WTC11 (cell line): Measurements from ENCODE around the gene DNAJB5. TPM values are rescaled to one million over a fixed set of nuclear protein-coding genes. Genes with fewer than 3 reads are reported as not detected.

Experiments
- ATAC-seq: fragments of 200-7000 bp; cut with Tn5 transposase; 2 replicates; pipeline ENCODE4 v1.10.0; 2021; ENCODE audit warnings: mild to moderate bottlenecking, moderate library complexity
- CTCF ChIA-PET: fragments of 300-600 bp; sonication (Branson Sonifier 250); formaldehyde crosslinking; loops from one replicate; lab custom pipeline; 2021; ENCODE audit warnings: antibody characterized with exemption; lab: Charles Lee
- POLR2A ChIA-PET: fragments of 350-600 bp; sonication (Branson Sonifier 250); formaldehyde crosslinking; loops from one replicate; lab custom pipeline; 2021; ENCODE audit warnings: antibody characterized with exemption; lab: Charles Lee
- DNase-seq: peaks from one replicate; pipeline ENCODE4 v3.0.0; 2021; ENCODE audit warnings: low spot score
- H3K27ac Mint-ChIP-seq: 2 replicates; pipeline ENCODE4 v1.8.0; 2021; ENCODE audit warnings: mixed read lengths
- H3K27me3 Mint-ChIP-seq: 2 replicates; pipeline ENCODE4 v1.8.0; 2021; ENCODE audit warnings: low read depth, mild to moderate bottlenecking, moderate library complexity, mixed read lengths
- H3K36me3 Mint-ChIP-seq: 2 replicates; pipeline ENCODE4 v1.8.0; 2021; ENCODE audit warnings: mixed read lengths
- H3K4me1 Mint-ChIP-seq: 2 replicates; pipeline ENCODE4 v1.8.0; 2022; ENCODE audit warnings: mixed read lengths
- H3K4me3 Mint-ChIP-seq: 2 replicates; pipeline ENCODE4 v1.8.0; 2021; ENCODE audit warnings: mild to moderate bottlenecking, moderate library complexity, mixed read lengths
- H3K9me3 Mint-ChIP-seq: 2 replicates; pipeline ENCODE4 v1.8.0; 2021; ENCODE audit warnings: mixed read lengths
- CBFB ChIP-seq: sonication (generic); formaldehyde crosslinking; IDR thresholded peaks from 2 replicates; pipeline ENCODE4 v1.8.1; 2022; ENCODE audit warnings: mild to moderate bottlenecking, low read depth, missing genetic modification reagents
- CREB1 ChIP-seq: sonication (generic); formaldehyde crosslinking; IDR thresholded peaks from 2 replicates; pipeline ENCODE4 v1.8.0; 2023; ENCODE audit warnings: mild to moderate bottlenecking, missing genetic modification reagents
- ELF4 ChIP-seq: sonication (generic); formaldehyde crosslinking; IDR thresholded peaks from 2 replicates; pipeline ENCODE4 v1.8.1; 2022; ENCODE audit warnings: low read depth, mild to moderate bottlenecking, moderate library complexity, missing genetic modification reagents
- ERG ChIP-seq: fragments of 250-450 bp; sonication (Bioruptor Pico); IDR thresholded peaks from 2 replicates; pipeline ENCODE4 v1.8.0; 2021; ENCODE audit warnings: mild to moderate bottlenecking
- HMGA2 ChIP-seq: fragments of 250-450 bp; sonication (Bioruptor Pico); IDR thresholded peaks from 2 replicates; pipeline ENCODE4 v1.4.0; 2021; ENCODE audit warnings: mild to moderate bottlenecking, moderate library complexity
- JAZF1 ChIP-seq: fragments of 250-450 bp; sonication (Bioruptor Pico); IDR thresholded peaks from 2 replicates; pipeline ENCODE4 v1.9.0; 2021; ENCODE audit warnings: moderate library complexity, mild to moderate bottlenecking, inconsistent platforms
- MYBL2 ChIP-seq: sonication (generic); formaldehyde crosslinking; IDR thresholded peaks from 2 replicates; pipeline ENCODE4 v1.8.1; 2023; ENCODE audit warnings: mild to moderate bottlenecking, moderate library complexity, missing genetic modification reagents
- NFATC4 ChIP-seq: fragments of 250-450 bp; sonication (Bioruptor Pico); IDR thresholded peaks from 2 replicates; pipeline ENCODE4 v1.9.0; 2021; ENCODE audit warnings: mild to moderate bottlenecking
- NFYB ChIP-seq: sonication (generic); formaldehyde crosslinking; conservative IDR thresholded peaks from 2 replicates; pipeline ENCODE4 v1.8.0; 2022; ENCODE audit warnings: low read depth, missing genetic modification reagents
- PRRX2 ChIP-seq: fragments of 250-450 bp; sonication (Bioruptor Pico); IDR thresholded peaks from 2 replicates; pipeline ENCODE4 v1.8.0; 2021; ENCODE audit warnings: mild to moderate bottlenecking
- RELA ChIP-seq: sonication (generic); formaldehyde crosslinking; IDR thresholded peaks from 2 replicates; pipeline ENCODE4 v1.8.1; 2022; ENCODE audit warnings: missing genetic modification reagents, mild to moderate bottlenecking, borderline replicate concordance
- SMAD4 ChIP-seq: sonication (generic); formaldehyde crosslinking; IDR thresholded peaks from 2 replicates; pipeline ENCODE4 v1.8.0; 2022; ENCODE audit warnings: mild to moderate bottlenecking, missing genetic modification reagents
- USF1 ChIP-seq: sonication (generic); formaldehyde crosslinking; IDR thresholded peaks from 2 replicates; pipeline ENCODE4 v1.8.0; 2022; ENCODE audit warnings: mild to moderate bottlenecking, missing genetic modification reagents
- ZBTB21 ChIP-seq: sonication (generic); formaldehyde crosslinking; IDR thresholded peaks from 2 replicates; pipeline ENCODE4 v1.8.1; 2023; ENCODE audit warnings: mild to moderate bottlenecking, missing genetic modification reagents, borderline replicate concordance
- ZNF263 ChIP-seq: sonication (generic); formaldehyde crosslinking; IDR thresholded peaks from 2 replicates; pipeline ENCODE4 v1.8.1; 2022; ENCODE audit warnings: low read depth, mild to moderate bottlenecking, moderate library complexity, missing genetic modification reagents
- ZNF396 ChIP-seq: fragments of 250-450 bp; sonication (Bioruptor Pico); IDR thresholded peaks from 2 replicates; pipeline ENCODE4 v1.8.0; 2021; ENCODE audit warnings: mild to moderate bottlenecking, moderate library complexity, borderline replicate concordance
- ZNF416 ChIP-seq: fragments of 250-450 bp; sonication (Bioruptor Pico); IDR thresholded peaks from 2 replicates; pipeline ENCODE4 v1.9.0; 2021; ENCODE audit warnings: mild to moderate bottlenecking, inconsistent platforms
- total RNA-seq: library from RNA; stranded (reverse); gene quantifications from 3 replicates; pipeline ENCODE4 v1.2.3, GENCODE V29; 2021
- TF ChIP-seq, protein P1 (sequence below): sonication (generic); formaldehyde crosslinking; IDR thresholded peaks from 2 replicates; pipeline ENCODE4 v1.8.1; 2023; ENCODE audit warnings: mild to moderate bottlenecking, missing genetic modification reagents
- TF ChIP-seq, protein P2 (sequence below): sonication (generic); formaldehyde crosslinking; IDR thresholded peaks from 2 replicates; pipeline ENCODE4 v1.8.1; 2023; ENCODE audit warnings: mild to moderate bottlenecking, moderate library complexity, missing genetic modification reagents
- TF ChIP-seq, protein P3 (sequence below): sonication (generic); formaldehyde crosslinking; IDR thresholded peaks from 2 replicates; pipeline ENCODE4 v1.8.1; 2023; ENCODE audit warnings: mild to moderate bottlenecking, missing genetic modification reagents, moderate library complexity
- TF ChIP-seq, protein P4 (sequence below): fragments of 250-450 bp; sonication (Bioruptor Pico); IDR thresholded peaks from 2 replicates; pipeline ENCODE4 v1.9.0; 2021; ENCODE audit warnings: mild to moderate bottlenecking, borderline replicate concordance

The DNAJB5 gene
- total RNA-seq, 1 experiment from 2014 or later: 30.0 TPM

DNA sequence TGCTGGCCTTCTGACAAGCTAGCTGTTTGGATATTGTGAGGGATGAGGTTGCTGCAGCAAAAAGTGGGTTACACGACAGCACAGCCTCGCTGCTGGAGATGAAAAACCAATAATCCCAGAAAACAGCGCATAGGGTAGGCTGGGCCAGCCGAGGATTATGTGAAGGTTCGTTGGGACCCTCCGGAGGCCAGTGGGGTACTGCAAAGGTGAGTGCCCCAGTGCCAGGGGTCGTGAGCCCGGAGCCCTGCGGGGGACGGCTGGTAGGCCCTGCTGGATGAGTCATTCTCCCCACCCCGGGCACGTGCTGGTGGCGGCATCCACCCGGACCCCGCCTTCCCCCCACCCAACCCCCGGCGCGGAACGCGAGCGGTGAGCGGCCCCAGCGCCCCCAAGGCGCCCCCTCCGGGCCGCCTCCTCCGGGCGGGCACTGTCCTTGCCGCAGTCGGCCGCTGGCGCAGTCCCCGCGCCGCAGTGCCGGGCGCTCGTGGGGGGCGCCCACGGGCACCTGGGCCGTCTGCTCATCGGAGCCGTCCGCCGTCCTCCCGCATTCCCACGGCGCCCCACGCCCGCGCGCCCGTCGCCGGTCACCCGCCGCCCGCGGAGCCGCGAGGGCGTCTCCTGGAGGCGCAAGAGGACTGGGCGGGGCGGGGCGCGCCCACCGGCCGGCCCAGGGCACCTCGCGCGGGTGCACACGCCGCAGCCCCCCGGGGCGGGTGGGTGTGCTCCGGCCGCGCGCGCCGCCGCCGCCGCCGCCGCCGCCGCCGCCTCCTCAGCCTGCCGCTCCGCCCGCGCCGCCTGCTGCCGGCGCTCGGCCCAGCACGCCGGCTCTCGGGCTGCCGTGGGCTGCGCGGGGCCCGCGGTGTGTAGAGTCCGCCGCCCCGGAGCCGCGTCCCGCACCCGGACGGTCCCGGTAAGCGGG, 31.8 kb upstream of the DNAJB5 start, which contains the start of gene PHF24 (continued):
- TF ChIP-seq HMGA2: no peak
- TF ChIP-seq CBFB: no peak
- TF ChIP-seq, protein P1, sequence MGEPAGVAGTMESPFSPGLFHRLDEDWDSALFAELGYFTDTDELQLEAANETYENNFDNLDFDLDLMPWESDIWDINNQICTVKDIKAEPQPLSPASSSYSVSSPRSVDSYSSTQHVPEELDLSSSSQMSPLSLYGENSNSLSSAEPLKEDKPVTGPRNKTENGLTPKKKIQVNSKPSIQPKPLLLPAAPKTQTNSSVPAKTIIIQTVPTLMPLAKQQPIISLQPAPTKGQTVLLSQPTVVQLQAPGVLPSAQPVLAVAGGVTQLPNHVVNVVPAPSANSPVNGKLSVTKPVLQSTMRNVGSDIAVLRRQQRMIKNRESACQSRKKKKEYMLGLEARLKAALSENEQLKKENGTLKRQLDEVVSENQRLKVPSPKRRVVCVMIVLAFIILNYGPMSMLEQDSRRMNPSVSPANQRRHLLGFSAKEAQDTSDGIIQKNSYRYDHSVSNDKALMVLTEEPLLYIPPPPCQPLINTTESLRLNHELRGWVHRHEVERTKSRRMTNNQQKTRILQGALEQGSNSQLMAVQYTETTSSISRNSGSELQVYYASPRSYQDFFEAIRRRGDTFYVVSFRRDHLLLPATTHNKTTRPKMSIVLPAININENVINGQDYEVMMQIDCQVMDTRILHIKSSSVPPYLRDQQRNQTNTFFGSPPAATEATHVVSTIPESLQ (CRISPR knock-in tag): no peak

DNA sequence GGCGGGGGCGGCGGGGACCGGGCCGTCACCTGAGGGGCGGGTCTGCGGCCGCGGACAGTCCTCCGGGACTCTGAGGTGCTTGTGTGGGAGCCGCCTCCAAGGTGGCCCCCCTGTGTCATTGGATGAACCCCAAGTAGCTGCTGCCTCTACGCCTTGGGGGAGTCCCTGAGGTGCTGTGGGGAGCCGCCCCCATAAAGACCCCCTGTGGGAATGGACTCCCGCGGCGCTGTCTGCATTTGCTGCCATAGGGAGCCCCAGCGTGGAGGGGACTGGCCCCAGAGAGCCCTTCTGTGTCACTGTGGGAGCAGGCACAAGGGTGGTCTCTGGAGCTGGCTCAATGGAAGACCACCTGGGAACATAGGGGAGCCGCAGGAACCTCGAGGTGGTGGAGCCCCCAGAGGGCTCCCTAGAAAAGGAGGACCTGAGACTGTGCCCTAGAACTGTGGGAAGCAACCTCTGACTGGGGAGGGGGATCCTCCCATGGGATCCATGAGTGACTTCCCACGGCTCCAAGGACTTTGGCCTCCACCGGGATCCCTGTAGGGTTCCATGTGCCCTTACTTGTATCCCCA, 31.0 kb upstream of the DNAJB5 start:
- Mint-ChIP-seq H3K36me3 (no peaks in the 10 kb centered on the region), H3K27me3 (peaks cover 62% of the 10 kb centered on the region), H3K9me3 (no peaks in the 10 kb centered on the region)
- ChIA-PET POLR2A (no interaction called here), CTCF (interaction anchor here (1.3 kb wide), 1 partner anchor 59 kb away, joined by 4 read pairs; no protein-coding TSS in a partner anchor)
- no peak for DNase-seq
- TF ChIP-seq USF1 (CRISPR knock-in tag): no peak
- TF ChIP-seq, protein P2, sequence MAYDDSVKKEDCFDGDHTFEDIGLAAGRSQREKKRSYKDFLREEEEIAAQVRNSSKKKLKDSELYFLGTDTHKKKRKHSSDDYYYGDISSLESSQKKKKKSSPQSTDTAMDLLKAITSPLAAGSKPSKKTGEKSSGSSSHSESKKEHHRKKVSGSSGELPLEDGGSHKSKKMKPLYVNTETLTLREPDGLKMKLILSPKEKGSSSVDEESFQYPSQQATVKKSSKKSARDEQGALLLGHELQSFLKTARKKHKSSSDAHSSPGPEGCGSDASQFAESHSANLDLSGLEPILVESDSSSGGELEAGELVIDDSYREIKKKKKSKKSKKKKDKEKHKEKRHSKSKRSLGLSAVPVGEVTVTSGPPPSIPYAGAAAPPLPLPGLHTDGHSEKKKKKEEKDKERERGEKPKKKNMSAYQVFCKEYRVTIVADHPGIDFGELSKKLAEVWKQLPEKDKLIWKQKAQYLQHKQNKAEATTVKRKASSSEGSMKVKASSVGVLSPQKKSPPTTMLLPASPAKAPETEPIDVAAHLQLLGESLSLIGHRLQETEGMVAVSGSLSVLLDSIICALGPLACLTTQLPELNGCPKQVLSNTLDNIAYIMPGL (CRISPR knock-in tag): no peak
- no peak for TF ChIP-seq ZBTB21
- TF ChIP-seq NFATC4 (CRISPR knock-in tag): no peak
- TF ChIP-seq RELA (CRISPR knock-in tag): no peak
- TF ChIP-seq ERG (CRISPR knock-in tag): no peak
- TF ChIP-seq NFYB: no peak
- no peak for TF ChIP-seq ELF4 (CRISPR knock-in tag)
- TF ChIP-seq, all 79 proteins: peak for 0
- no peak for ATAC-seq
- no peak overlapping the region for H3K27ac Mint-ChIP-seq
- peak overlapping the region; percentile 63 for H3K4me3 Mint-ChIP-seq
- H3K4me1 Mint-ChIP-seq: peaks cover 19% of the 10 kb centered on the region

GRCh38 chr9:34959461-34959860, 30.1 kb upstream of the DNAJB5 start:
- Mint-ChIP-seq H3K36me3 (no peaks in the 10 kb centered on the region), H3K27me3 (peaks cover 62% of the 10 kb centered on the region), H3K4me1 (peaks cover 19% of the 10 kb centered on the region), H3K27ac (no peak overlapping the region), H3K9me3 (no peaks in the 10 kb centered on the region), H3K4me3 (no peak overlapping the region)
- TF ChIP-seq ZNF263 (CRISPR knock-in tag) (no peak), PRRX2 (CRISPR knock-in tag) (no peak), ZNF416 (CRISPR knock-in tag) (no peak), ZBTB21 (no peak), ZNF396 (CRISPR knock-in tag) (no peak), MYBL2 (CRISPR knock-in tag) (no peak), JAZF1 (CRISPR knock-in tag) (no peak), SMAD4 (CRISPR knock-in tag) (no peak), CBFB (no peak), CREB1 (CRISPR knock-in tag) (no peak)
- TF ChIP-seq, protein P3, sequence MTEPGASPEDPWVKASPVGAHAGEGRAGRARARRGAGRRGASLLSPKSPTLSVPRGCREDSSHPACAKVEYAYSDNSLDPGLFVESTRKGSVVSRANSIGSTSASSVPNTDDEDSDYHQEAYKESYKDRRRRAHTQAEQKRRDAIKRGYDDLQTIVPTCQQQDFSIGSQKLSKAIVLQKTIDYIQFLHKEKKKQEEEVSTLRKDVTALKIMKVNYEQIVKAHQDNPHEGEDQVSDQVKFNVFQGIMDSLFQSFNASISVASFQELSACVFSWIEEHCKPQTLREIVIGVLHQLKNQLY (CRISPR knock-in tag): no peak
- TF ChIP-seq, protein P4, sequence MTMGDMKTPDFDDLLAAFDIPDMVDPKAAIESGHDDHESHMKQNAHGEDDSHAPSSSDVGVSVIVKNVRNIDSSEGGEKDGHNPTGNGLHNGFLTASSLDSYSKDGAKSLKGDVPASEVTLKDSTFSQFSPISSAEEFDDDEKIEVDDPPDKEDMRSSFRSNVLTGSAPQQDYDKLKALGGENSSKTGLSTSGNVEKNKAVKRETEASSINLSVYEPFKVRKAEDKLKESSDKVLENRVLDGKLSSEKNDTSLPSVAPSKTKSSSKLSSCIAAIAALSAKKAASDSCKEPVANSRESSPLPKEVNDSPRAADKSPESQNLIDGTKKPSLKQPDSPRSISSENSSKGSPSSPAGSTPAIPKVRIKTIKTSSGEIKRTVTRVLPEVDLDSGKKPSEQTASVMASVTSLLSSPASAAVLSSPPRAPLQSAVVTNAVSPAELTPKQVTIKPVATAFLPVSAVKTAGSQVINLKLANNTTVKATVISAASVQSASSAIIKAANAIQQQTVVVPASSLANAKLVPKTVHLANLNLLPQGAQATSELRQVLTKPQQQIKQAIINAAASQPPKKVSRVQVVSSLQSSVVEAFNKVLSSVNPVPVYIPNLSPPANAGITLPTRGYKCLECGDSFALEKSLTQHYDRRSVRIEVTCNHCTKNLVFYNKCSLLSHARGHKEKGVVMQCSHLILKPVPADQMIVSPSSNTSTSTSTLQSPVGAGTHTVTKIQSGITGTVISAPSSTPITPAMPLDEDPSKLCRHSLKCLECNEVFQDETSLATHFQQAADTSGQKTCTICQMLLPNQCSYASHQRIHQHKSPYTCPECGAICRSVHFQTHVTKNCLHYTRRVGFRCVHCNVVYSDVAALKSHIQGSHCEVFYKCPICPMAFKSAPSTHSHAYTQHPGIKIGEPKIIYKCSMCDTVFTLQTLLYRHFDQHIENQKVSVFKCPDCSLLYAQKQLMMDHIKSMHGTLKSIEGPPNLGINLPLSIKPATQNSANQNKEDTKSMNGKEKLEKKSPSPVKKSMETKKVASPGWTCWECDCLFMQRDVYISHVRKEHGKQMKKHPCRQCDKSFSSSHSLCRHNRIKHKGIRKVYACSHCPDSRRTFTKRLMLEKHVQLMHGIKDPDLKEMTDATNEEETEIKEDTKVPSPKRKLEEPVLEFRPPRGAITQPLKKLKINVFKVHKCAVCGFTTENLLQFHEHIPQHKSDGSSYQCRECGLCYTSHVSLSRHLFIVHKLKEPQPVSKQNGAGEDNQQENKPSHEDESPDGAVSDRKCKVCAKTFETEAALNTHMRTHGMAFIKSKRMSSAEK (CRISPR knock-in tag): no peak
- ChIA-PET CTCF (interaction anchor here (1.0 to 1.3 kb wide), 3 partner anchors 60 to 199 kb away, joined by 3 to 7 read pairs (median 4); no protein-coding TSS in a partner anchor), POLR2A (no interaction called here)
- ATAC-seq (no peak), DNase-seq (no peak)
